ENCODE results near the gene HORMAD2. TPM values are rescaled to one million over a fixed set of nuclear protein-coding genes. Genes with fewer than 3 reads are reported as not detected.
"Not testable (repeated sequence)": the region's sequence is repeated elsewhere in the genome, so short reads cannot be mapped to it uniquely, and the experiment has no call there.

HORMAD2 gene
- total RNA-seq, 1 experiment from 2014 or later, result not detected

DNA sequence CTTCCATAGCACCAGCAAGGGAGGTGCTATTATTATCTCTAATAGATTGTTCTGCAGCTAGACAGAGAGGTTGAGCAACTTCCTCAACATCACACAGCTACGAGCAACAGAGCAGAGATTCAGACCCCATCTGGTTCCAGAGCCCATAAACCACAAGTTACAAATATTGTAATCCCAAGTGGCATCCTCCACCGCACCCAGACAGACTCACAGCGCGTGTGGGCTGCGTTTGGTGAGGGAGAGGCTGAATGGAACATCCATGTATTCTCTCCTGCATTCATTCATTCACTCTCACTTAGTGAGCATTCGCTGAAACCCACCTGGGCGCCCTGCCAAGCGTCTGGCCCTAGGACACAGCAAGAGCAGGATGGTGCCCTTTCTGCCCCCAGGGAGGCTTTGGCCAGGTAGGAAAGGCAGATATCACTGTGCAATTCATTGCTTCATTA is 132.8 kb downstream of the HORMAD2 start:
- Histone ChIP-seq H3K36me3 (ENCODE audit: insufficient read depth, low read length, poor library complexity, severe bottlenecking) (no peaks in the 10 kb centered on the region), H3K27me3 (replicated peaks; ENCODE audit: insufficient read depth, low read depth, low read length, poor library complexity) (no peaks in the 10 kb centered on the region), H3K4me3 (ENCODE audit: low read depth, low read length, poor library complexity, severe bottlenecking) (no peak overlapping the region), H3K4me1 (ENCODE audit: insufficient read depth, low read length, poor library complexity, severe bottlenecking) (no peaks in the 10 kb centered on the region), H3K27ac (ENCODE audit: low read depth, low read length, poor library complexity, severe bottlenecking) (no peak overlapping the region), H3K9me3 (ENCODE audit: low read depth, low read length, poor library complexity, severe bottlenecking) (no peaks in the 10 kb centered on the region)
- ChIA-PET POLR2A (ENCODE audit: low non-redundant PET) (no interaction called here), CTCF (no interaction called here)
- BruUV-seq (replicated peaks), result no TSS peak
- intact Hi-C loops (cut with micrococcal nuclease; ENCODE audit: unreplicated experiment), result no loop called here
- DNase-seq (ENCODE audit: low spot score), result no peak
- TF ChIP-seq EZH2 (IDR thresholded peaks at IDR 0.05; ENCODE audit: borderline replicate concordance, low read depth, low read length, poor library complexity, severe bottlenecking), result no peak
- TF ChIP-seq, protein P1, sequence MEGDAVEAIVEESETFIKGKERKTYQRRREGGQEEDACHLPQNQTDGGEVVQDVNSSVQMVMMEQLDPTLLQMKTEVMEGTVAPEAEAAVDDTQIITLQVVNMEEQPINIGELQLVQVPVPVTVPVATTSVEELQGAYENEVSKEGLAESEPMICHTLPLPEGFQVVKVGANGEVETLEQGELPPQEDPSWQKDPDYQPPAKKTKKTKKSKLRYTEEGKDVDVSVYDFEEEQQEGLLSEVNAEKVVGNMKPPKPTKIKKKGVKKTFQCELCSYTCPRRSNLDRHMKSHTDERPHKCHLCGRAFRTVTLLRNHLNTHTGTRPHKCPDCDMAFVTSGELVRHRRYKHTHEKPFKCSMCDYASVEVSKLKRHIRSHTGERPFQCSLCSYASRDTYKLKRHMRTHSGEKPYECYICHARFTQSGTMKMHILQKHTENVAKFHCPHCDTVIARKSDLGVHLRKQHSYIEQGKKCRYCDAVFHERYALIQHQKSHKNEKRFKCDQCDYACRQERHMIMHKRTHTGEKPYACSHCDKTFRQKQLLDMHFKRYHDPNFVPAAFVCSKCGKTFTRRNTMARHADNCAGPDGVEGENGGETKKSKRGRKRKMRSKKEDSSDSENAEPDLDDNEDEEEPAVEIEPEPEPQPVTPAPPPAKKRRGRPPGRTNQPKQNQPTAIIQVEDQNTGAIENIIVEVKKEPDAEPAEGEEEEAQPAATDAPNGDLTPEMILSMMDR (conservative IDR thresholded peaks at IDR 0.05; ENCODE audit: low read depth, low read length), result no peak

DNA sequence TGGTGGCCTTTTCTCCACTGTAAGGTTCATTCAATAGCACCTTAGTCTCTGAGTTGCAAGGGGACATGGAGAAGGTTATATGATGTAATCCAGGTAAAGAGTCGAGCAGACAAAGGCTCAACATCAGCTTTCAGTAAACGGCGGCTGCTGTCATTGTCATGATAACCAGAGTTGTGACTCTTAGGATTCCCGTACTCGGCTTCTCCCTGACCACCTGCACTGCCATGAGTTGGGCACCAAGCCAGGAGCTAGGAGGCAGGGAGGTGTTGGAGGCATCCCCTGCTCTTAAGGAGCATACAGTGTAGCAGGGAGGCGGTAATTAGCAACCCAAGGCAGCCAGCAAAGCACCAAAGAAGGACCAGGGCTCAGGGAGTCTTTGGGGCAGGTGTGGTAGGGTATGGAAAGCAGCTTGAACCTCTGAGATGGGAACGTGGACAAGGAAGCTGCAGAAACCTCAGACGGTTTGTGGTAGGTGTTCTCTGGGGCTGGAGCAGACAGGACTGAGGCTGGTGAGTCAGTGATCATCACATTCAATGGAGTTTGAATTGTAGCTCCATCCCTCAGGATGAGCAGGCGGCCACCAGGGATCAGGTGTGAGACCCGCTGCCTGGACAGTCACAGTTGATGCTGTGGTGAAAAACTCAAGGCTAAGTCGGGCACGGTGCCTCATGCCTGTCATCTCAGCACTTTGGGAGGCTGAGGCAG is 134.6 kb downstream of the HORMAD2 start:
- no peaks in the 10 kb centered on the region for H3K27me3 ChIP-seq (replicated peaks; ENCODE audit: insufficient read depth, low read depth, low read length, poor library complexity)
- H3K4me3 ChIP-seq (ENCODE audit: low read depth, low read length, poor library complexity, severe bottlenecking), result no peak overlapping the region
- POLR2A ChIA-PET (ENCODE audit: low non-redundant PET), result no interaction called here
- H3K4me1 ChIP-seq (ENCODE audit: insufficient read depth, low read length, poor library complexity, severe bottlenecking), result no peaks in the 10 kb centered on the region
- TF ChIP-seq, protein P1 (conservative IDR thresholded peaks at IDR 0.05; ENCODE audit: low read depth, low read length), result no peak
- no peak for TF ChIP-seq EZH2 (IDR thresholded peaks at IDR 0.05; ENCODE audit: borderline replicate concordance, low read depth, low read length, poor library complexity, severe bottlenecking)
- no peak for DNase-seq (ENCODE audit: low spot score)
- no TSS peak for BruUV-seq (replicated peaks)
- H3K27ac ChIP-seq (ENCODE audit: low read depth, low read length, poor library complexity, severe bottlenecking), result no peak overlapping the region
- CTCF ChIA-PET, result no interaction called here
- H3K9me3 ChIP-seq (ENCODE audit: low read depth, low read length, poor library complexity, severe bottlenecking), result no peaks in the 10 kb centered on the region
- intact Hi-C loops (cut with micrococcal nuclease; ENCODE audit: unreplicated experiment), result no loop called here
- no peaks in the 10 kb centered on the region for H3K36me3 ChIP-seq (ENCODE audit: insufficient read depth, low read length, poor library complexity, severe bottlenecking)

DNA sequence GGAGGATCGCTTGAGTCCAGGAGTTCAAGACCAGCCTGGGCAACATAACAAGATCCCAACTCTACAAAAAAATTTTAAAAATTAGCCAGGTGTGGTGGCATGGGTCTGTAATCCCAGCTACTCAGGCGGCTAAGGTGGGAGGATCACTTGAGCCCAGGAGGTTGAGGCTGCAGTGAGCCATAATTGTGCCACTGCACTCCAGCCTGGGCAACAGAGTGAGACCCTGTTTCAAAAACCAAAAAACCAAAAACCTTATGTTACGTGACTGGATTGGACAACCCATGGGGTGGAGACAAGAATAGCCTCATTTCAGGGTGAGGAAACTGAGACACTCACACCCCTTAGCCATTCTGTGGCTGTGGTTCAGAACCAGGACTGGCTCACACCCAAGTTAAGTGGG is 136.0 kb downstream of the HORMAD2 start:
- H3K4me1 ChIP-seq (ENCODE audit: insufficient read depth, low read length, poor library complexity, severe bottlenecking); H3K4me3 ChIP-seq (ENCODE audit: low read depth, low read length, poor library complexity, severe bottlenecking); H3K9me3 ChIP-seq (ENCODE audit: low read depth, low read length, poor library complexity, severe bottlenecking); H3K27me3 ChIP-seq (replicated peaks; ENCODE audit: insufficient read depth, low read depth, low read length, poor library complexity); CTCF ChIA-PET; intact Hi-C loops (cut with micrococcal nuclease; ENCODE audit: unreplicated experiment); H3K27ac ChIP-seq (ENCODE audit: low read depth, low read length, poor library complexity, severe bottlenecking); H3K36me3 ChIP-seq (ENCODE audit: insufficient read depth, low read length, poor library complexity, severe bottlenecking); BruUV-seq (replicated peaks); POLR2A ChIA-PET (ENCODE audit: low non-redundant PET); DNase-seq (ENCODE audit: low spot score): not testable (repeated sequence)

DNA sequence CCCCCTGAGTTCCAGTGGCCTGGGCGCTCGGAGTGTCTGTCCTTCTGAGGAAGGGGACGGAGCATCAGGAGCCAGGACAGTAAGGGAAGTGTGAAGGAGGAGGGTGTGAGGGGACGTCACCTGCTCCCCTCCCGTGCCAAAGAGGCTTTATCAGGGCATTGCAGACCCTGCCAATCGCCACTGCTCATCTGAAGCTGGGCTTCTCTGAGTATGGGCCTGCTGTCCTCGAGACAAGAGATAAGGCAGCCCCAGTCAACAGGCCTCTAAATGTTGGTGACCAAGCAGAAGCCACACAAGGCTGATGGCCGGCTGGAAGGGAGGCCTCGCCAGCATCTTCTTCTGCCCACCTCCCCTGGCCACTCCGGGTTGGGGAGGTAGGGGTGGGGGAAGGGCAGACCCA is 136.4 kb downstream of the HORMAD2 start:
- no peak overlapping the region for H3K27ac ChIP-seq (ENCODE audit: low read depth, low read length, poor library complexity, severe bottlenecking)
- ChIA-PET POLR2A (ENCODE audit: low non-redundant PET) (no interaction called here), CTCF (no interaction called here)
- DNase-seq (ENCODE audit: low spot score), result no peak
- BruUV-seq (replicated peaks), result no TSS peak
- no peaks in the 10 kb centered on the region for H3K36me3 ChIP-seq (ENCODE audit: insufficient read depth, low read length, poor library complexity, severe bottlenecking)
- no peaks in the 10 kb centered on the region for H3K27me3 ChIP-seq (replicated peaks; ENCODE audit: insufficient read depth, low read depth, low read length, poor library complexity)
- H3K4me3 ChIP-seq (ENCODE audit: low read depth, low read length, poor library complexity, severe bottlenecking), result no peak overlapping the region
- H3K9me3 ChIP-seq (ENCODE audit: low read depth, low read length, poor library complexity, severe bottlenecking), result no peaks in the 10 kb centered on the region
- TF ChIP-seq, protein P1 (conservative IDR thresholded peaks at IDR 0.05; ENCODE audit: low read depth, low read length), result no peak
- TF ChIP-seq EZH2 (IDR thresholded peaks at IDR 0.05; ENCODE audit: borderline replicate concordance, low read depth, low read length, poor library complexity, severe bottlenecking), result no peak
- intact Hi-C loops (cut with micrococcal nuclease; ENCODE audit: unreplicated experiment), result no loop called here
- H3K4me1 ChIP-seq (ENCODE audit: insufficient read depth, low read length, poor library complexity, severe bottlenecking), result no peaks in the 10 kb centered on the region
